IPS-15b (cell line): ENCODE results near the gene LDLRAD4.
"Not testable (repeated sequence)": the region's sequence is repeated elsewhere in the genome, so short reads cannot be mapped to it uniquely, and the experiment has no call there.

Experiments
- H3K27me3 ChIP-seq: one replicate; pipeline ENCODE4 v1.6.1; 2013; ENCODE audit warnings: low read length; ENCODE audit not compliant: control insufficient read depth, insufficient read depth
- H3K36me3 ChIP-seq: one replicate; pipeline ENCODE4 v1.6.1; 2013; ENCODE audit warnings: low read length; ENCODE audit not compliant: control insufficient read depth, insufficient read depth
- H3K4me1 ChIP-seq: one replicate; pipeline ENCODE4 v1.6.1; 2013; ENCODE audit warnings: mild to moderate bottlenecking, low read length; ENCODE audit not compliant: control insufficient read depth, insufficient read depth
- H3K4me3 ChIP-seq: one replicate; pipeline ENCODE4 v1.5.1; 2013; ENCODE audit warnings: low read depth, low read length
- H3K9ac ChIP-seq: one replicate; pipeline ENCODE4 v1.6.1; 2013; ENCODE audit warnings: low read depth, mild to moderate bottlenecking, low read length
- H3K9me3 ChIP-seq: one replicate; pipeline ENCODE4 v1.6.1; 2013; ENCODE audit warnings: mild to moderate bottlenecking, low read length; ENCODE audit not compliant: control insufficient read depth, insufficient read depth

The LDLRAD4 gene

GRCh38 chr18:13324880-13325279 lies 106.3 kb downstream of the LDLRAD4 start:
- Histone ChIP-seq H3K4me3 (no peak overlapping the region), H3K9me3 (no peaks in the 10 kb centered on the region), H3K9ac (no peak overlapping the region), H3K36me3 (no peaks in the 10 kb centered on the region), H3K27me3 (no peaks in the 10 kb centered on the region), H3K4me1 (no peaks in the 10 kb centered on the region)

GRCh38 chr18:13328213-13328612 lies 109.7 kb downstream of the LDLRAD4 start:
- no peak overlapping the region for H3K4me3 ChIP-seq
- no peaks in the 10 kb centered on the region for H3K36me3 ChIP-seq
- no peak overlapping the region for H3K9ac ChIP-seq
- no peaks in the 10 kb centered on the region for H3K27me3 ChIP-seq
- no peaks in the 10 kb centered on the region for H3K9me3 ChIP-seq
- no peaks in the 10 kb centered on the region for H3K4me1 ChIP-seq

- Histone ChIP-seq H3K4me3 (no peak overlapping the region), H3K9me3 (no peaks in the 10 kb centered on the region), H3K4me1 (no peaks in the 10 kb centered on the region), H3K9ac (no peak overlapping the region), H3K36me3 (no peaks in the 10 kb centered on the region), H3K27me3 (no peaks in the 10 kb centered on the region)
Observed at GRCh38 chr18:13330996-13331395, 112.4 kb downstream of the LDLRAD4 start.

- H3K9ac ChIP-seq: no peak overlapping the region
- H3K9me3 ChIP-seq: no peaks in the 10 kb centered on the region
- no peaks in the 10 kb centered on the region for H3K36me3 ChIP-seq
- H3K4me1 ChIP-seq: no peaks in the 10 kb centered on the region
- H3K4me3 ChIP-seq: no peak overlapping the region
- no peaks in the 10 kb centered on the region for H3K27me3 ChIP-seq
Observed at GRCh38 chr18:13331846-13332245, 113.3 kb downstream of the LDLRAD4 start.

- Histone ChIP-seq H3K4me3 (no peak overlapping the region), H3K4me1 (no peaks in the 10 kb centered on the region), H3K27me3 (no peaks in the 10 kb centered on the region), H3K9ac (no peak overlapping the region), H3K9me3 (no peaks in the 10 kb centered on the region), H3K36me3 (no peaks in the 10 kb centered on the region)
Observed at GRCh38 chr18:13332874-13333273, 114.3 kb downstream of the LDLRAD4 start.

GRCh38 chr18:13335903-13336302 lies 117.3 kb downstream of the LDLRAD4 start:
- no peaks in the 10 kb centered on the region for H3K9me3 ChIP-seq
- no peak overlapping the region for H3K9ac ChIP-seq
- H3K27me3 ChIP-seq: no peaks in the 10 kb centered on the region
- H3K4me1 ChIP-seq: no peaks in the 10 kb centered on the region
- H3K4me3 ChIP-seq: no peak overlapping the region
- H3K36me3 ChIP-seq: no peaks in the 10 kb centered on the region

- Histone ChIP-seq H3K27me3 (no peaks in the 10 kb centered on the region), H3K4me3 (no peak overlapping the region), H3K4me1 (no peaks in the 10 kb centered on the region), H3K9me3 (no peaks in the 10 kb centered on the region), H3K36me3 (no peaks in the 10 kb centered on the region), H3K9ac (no peak overlapping the region)
Observed at GRCh38 chr18:13336841-13337240, 118.3 kb downstream of the LDLRAD4 start.

GRCh38 chr18:13337369-13337768 lies 118.8 kb downstream of the LDLRAD4 start:
- Histone ChIP-seq H3K4me1 (no peaks in the 10 kb centered on the region), H3K27me3 (no peaks in the 10 kb centered on the region), H3K36me3 (no peaks in the 10 kb centered on the region), H3K9ac (no peak overlapping the region), H3K4me3 (no peak overlapping the region), H3K9me3 (no peaks in the 10 kb centered on the region)

- Histone ChIP-seq H3K9me3 (no peaks in the 10 kb centered on the region), H3K4me3 (no peak overlapping the region), H3K27me3 (no peaks in the 10 kb centered on the region), H3K9ac (no peak overlapping the region), H3K36me3 (no peaks in the 10 kb centered on the region), H3K4me1 (no peaks in the 10 kb centered on the region)
Observed at GRCh38 chr18:13338318-13338717, 119.8 kb downstream of the LDLRAD4 start.

GRCh38 chr18:13339653-13340052 lies 121.1 kb downstream of the LDLRAD4 start:
- no peaks in the 10 kb centered on the region for H3K9me3 ChIP-seq
- H3K4me3 ChIP-seq: no peak overlapping the region

GRCh38 chr18:13346449-13346848 lies 127.9 kb downstream of the LDLRAD4 start:
- H3K36me3 ChIP-seq, H3K9ac ChIP-seq, H3K27me3 ChIP-seq, H3K4me1 ChIP-seq, H3K4me3 ChIP-seq, H3K9me3 ChIP-seq: not testable (repeated sequence)

More at GRCh38 chr18:13339653-13340052, 121.1 kb downstream of the LDLRAD4 start:
- H3K4me1 ChIP-seq: no peaks in the 10 kb centered on the region
- H3K27me3 ChIP-seq: no peaks in the 10 kb centered on the region
- H3K9ac ChIP-seq: no peak overlapping the region
- H3K36me3 ChIP-seq: no peaks in the 10 kb centered on the region

GRCh38 chr18:13353084-13353823 lies 134.7 kb downstream of the LDLRAD4 start:
- Histone ChIP-seq H3K9me3 (peaks cover 3% of the 10 kb centered on the region), H3K4me3 (no peak overlapping the region), H3K27me3 (no peaks in the 10 kb centered on the region), H3K36me3 (no peaks in the 10 kb centered on the region), H3K4me1 (no peaks in the 10 kb centered on the region), H3K9ac (no peak overlapping the region)
